ENCODE results near the gene CNOT2.

Gene CNOT2

GRCh38 chr12:70402597-70402996 lies 159.4 kb downstream of the CNOT2 start:
- TF ChIP-seq POLR2AphosphoS5 (IDR thresholded peaks at IDR 0.05; ENCODE audit: low read depth) (no peak), REST (IDR thresholded peaks at IDR 0.05; ENCODE audit: insufficient replicate concordance, low read depth) (no peak), SPI1 (IDR thresholded peaks at IDR 0.05; ENCODE audit: borderline replicate concordance, low read depth) (no peak), CTCF (IDR thresholded peaks at IDR 0.05; ENCODE audit: insufficient read depth, low read length) (no peak), GABPA (IDR thresholded peaks at IDR 0.05; ENCODE audit: low read depth) (no peak)
- no peak overlapping the region for H3K4me3 ChIP-seq (replicated peaks; ENCODE audit: insufficient read depth, low read length)
- no peak overlapping the region for H3K27ac ChIP-seq (replicated peaks)
- no peaks in the 10 kb centered on the region for H3K27me3 ChIP-seq (ENCODE audit: insufficient read depth, poor library complexity, severe bottlenecking)
- DNase-seq (ENCODE audit: low read depth in 1 of 2, low spot score in 1 of 2) = no peak

- H3K27ac ChIP-seq (replicated peaks) = no peak overlapping the region
- DNase-seq (ENCODE audit: low read depth in 1 of 2, low spot score in 1 of 2) = no peak
- no peaks in the 10 kb centered on the region for H3K27me3 ChIP-seq (ENCODE audit: insufficient read depth, poor library complexity, severe bottlenecking)
- no peak for TF ChIP-seq CTCF (IDR thresholded peaks at IDR 0.05; ENCODE audit: insufficient read depth, low read length)
- no peak for TF ChIP-seq SPI1 (IDR thresholded peaks at IDR 0.05; ENCODE audit: borderline replicate concordance, low read depth)
- no peak for TF ChIP-seq GABPA (IDR thresholded peaks at IDR 0.05; ENCODE audit: low read depth)
- TF ChIP-seq REST (IDR thresholded peaks at IDR 0.05; ENCODE audit: insufficient replicate concordance, low read depth) = no peak
- TF ChIP-seq POLR2AphosphoS5 (IDR thresholded peaks at IDR 0.05; ENCODE audit: low read depth) = no peak
- no peak overlapping the region for H3K4me3 ChIP-seq (replicated peaks; ENCODE audit: insufficient read depth, low read length)
These were observed 160.6 kb downstream of the CNOT2 start for GRCh38 chr12:70403826-70404225.

Measured in HL-60 (cell line).